Measurements from ENCODE around the gene GPR146.

The GPR146 gene

DNA sequence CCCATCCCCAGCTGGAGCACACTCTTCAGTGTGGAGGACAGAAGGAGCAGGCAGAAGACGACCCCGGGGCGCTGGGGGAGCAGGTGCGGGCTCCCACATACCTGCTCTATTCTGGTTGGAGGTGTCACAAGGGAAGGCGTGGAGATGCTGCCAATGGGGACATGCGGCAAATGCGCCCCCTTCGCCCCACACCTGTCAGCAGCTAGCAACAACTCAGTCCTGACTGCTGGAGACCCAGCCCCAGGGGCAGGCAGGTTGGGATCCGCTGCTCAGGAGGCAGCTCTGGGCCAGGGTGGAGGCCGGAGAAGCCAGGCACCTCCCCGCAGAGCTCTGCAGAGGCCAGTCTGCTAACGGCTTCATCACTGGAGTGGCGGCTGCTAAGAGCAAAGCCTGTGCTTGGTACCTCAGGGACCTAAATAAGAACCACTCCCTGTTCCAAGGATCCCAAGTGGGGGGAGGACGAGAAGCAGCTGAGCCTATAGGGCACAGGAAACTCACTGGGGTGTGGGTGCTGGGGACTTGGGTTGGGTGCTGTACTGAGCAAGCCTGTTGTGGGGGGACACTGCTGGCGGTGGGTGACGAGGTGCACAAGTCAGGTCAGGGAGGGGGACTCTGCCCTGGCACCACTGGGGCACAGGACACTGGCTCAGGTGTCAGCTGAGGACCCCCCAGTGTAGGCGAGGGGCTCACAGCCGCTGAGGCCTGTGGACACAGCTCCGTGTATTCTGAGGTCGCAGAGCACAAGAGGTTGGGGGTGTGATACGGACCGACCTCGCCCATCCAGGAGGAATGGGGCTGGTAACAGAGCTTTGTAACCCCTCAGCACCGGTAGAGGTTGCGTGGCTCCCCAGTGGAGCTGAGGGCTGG is 19.2 kb upstream of the GPR146 start:
- Mint-ChIP-seq H3K36me3 (ENCODE audit: low read depth) (peaks cover 26% of the 10 kb centered on the region), H3K9me3 (no peaks in the 10 kb centered on the region), H3K4me3 (peak overlapping the region; percentile 37 to 60 (median 56)), H3K27me3 (ENCODE audit: low read depth) (peaks cover 6% of the 10 kb centered on the region), H3K4me1 (peaks cover 39% of the 10 kb centered on the region), H3K27ac (no peak overlapping the region)
- TF ChIP-seq, protein P1, sequence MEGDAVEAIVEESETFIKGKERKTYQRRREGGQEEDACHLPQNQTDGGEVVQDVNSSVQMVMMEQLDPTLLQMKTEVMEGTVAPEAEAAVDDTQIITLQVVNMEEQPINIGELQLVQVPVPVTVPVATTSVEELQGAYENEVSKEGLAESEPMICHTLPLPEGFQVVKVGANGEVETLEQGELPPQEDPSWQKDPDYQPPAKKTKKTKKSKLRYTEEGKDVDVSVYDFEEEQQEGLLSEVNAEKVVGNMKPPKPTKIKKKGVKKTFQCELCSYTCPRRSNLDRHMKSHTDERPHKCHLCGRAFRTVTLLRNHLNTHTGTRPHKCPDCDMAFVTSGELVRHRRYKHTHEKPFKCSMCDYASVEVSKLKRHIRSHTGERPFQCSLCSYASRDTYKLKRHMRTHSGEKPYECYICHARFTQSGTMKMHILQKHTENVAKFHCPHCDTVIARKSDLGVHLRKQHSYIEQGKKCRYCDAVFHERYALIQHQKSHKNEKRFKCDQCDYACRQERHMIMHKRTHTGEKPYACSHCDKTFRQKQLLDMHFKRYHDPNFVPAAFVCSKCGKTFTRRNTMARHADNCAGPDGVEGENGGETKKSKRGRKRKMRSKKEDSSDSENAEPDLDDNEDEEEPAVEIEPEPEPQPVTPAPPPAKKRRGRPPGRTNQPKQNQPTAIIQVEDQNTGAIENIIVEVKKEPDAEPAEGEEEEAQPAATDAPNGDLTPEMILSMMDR (IDR thresholded peaks at IDR 0.05; ENCODE audit: unreplicated experiment in 3 of 3): no peak

DNA sequence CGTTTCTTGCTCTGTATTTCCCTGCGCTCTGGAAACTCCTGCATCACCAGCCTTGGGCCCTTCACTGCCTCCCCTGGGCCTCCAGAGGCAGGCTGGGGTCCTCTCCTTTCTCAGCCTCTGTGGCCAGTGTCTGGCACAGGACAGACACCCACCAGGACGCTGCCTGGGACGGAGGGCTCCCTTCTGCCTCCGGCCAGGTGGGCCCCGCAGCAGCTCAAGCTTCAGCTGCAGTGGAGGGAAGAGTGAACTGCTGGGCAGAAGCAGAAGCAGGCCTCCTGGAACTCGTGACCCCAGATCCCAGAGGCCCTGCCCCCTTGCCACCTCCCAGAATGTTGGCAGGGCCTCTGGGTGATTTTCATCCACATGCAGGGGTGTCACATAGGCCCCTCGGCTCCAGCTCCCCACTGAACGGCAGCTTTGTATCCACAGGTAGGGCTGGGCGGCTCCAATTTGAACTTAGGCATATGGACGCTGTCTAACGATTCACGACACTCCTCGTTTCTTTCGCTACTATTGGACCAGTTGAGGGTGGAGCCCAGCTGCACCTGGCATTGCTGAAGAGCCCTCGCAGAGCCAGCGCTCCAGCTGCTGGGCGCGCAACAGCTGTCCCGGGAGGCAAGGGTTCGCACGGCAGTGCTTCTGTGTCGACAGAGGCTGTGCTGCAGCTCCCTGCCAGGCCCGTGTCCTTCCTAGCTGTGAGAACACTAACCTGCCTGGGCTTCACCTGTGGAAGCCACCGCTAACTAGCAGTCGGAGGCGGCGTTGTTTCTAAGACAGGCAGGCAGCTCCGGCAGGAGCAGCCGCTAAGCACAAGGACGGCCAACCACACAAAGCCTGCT is 18.4 kb upstream of the GPR146 start:
- H3K27ac Mint-ChIP-seq: peak overlapping the region in 1 of 3 experiments; percentile 18
- TF ChIP-seq, protein P1 (IDR thresholded peaks at IDR 0.05; ENCODE audit: unreplicated experiment in 3 of 3): no peak

DNA sequence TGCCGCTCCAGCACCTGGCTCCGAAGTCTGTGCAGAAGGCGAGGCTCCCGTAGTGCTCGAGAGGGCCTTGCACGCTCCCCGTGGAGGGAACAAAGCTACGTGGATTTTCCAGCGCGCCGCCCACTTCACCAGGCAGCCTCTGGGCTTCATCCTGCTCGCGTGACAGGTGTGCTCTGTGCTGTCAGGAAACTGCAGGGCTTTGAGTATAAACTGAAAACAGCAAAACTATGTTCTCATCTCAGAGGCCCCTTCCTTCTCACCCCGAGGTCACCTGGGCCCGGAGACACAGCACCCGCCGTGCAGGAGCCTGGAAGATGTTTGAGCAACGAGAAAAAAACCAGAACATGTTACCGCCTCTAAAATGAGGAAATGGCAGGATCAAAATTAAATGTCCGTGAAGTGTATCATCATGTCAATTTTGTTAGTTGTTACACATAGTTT is 17.6 kb upstream of the GPR146 start:
- Mint-ChIP-seq H3K36me3 (ENCODE audit: low read depth) (peaks cover 20% of the 10 kb centered on the region), H3K27me3 (ENCODE audit: low read depth) (peaks cover 6% of the 10 kb centered on the region), H3K27ac (peak overlapping the region; percentile 38 to 74 (median 51)), H3K4me1 (peaks cover 39% of the 10 kb centered on the region), H3K9me3 (no peaks in the 10 kb centered on the region), H3K4me3 (peak overlapping the region; percentile 88 to 94 (median 92))
- TF ChIP-seq, protein P1 (IDR thresholded peaks at IDR 0.05; ENCODE audit: unreplicated experiment in 3 of 3): no peak

More for the DNA sequence above, 18.4 kb upstream of the GPR146 start:
- peaks cover 26% of the 10 kb centered on the region for H3K36me3 Mint-ChIP-seq (ENCODE audit: low read depth)
- H3K9me3 Mint-ChIP-seq: no peaks in the 10 kb centered on the region
- H3K4me3 Mint-ChIP-seq: peak overlapping the region; percentile 88 to 94 (median 92)
- peaks cover 6% of the 10 kb centered on the region for H3K27me3 Mint-ChIP-seq (ENCODE audit: low read depth)
- peaks cover 39% of the 10 kb centered on the region for H3K4me1 Mint-ChIP-seq

DNA sequence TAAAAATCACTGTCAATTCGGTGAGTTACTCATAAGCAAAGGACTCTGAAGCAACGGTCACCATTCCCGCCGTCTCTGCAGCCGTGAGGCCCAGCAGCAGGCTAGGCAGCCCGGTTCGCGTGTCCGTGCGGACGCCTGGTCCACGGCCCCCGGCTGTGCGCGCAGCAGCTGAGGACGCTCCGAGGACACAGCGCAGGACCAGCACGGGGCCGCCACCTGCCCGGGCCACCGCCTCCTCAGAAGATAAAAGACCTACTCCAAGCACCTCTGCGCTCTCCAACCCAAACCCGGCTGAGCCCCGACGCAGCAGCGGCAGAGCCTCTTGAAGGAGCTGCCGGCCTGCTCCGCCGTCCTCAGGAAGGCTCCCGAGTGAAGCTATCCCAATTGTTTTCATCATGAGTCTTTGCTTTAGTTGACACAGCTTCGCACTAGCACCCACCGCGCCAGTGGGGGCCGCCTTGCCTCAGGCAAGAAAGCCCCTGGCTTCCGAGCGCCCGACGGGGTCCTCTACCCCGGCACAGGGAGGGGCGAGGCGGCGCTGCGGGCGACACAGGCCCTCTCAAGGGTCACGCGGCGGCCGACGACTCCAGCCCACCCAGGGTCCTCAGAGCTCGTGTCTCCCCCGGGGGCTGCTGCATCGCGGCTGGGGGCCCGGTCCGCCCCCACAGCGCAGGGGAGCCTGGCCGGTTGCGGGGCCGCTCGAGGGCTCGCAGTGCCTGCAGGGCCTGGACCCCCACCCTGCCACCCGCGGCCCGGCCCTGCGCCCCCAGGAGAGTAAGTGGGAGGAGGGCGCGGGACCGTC is 16.9 kb upstream of the GPR146 start:
- Mint-ChIP-seq H3K36me3 (ENCODE audit: low read depth) (peaks cover 15% of the 10 kb centered on the region), H3K27me3 (ENCODE audit: low read depth) (peaks cover 6% of the 10 kb centered on the region), H3K9me3 (no peaks in the 10 kb centered on the region), H3K27ac (peak overlapping the region; percentile 38 to 81 (median 51)), H3K4me1 (peaks cover 39% of the 10 kb centered on the region), H3K4me3 (peak overlapping the region; percentile 88 to 94 (median 92))
- TF ChIP-seq, protein P1 (IDR thresholded peaks at IDR 0.05; ENCODE audit: unreplicated experiment in 3 of 3): no peak

DNA sequence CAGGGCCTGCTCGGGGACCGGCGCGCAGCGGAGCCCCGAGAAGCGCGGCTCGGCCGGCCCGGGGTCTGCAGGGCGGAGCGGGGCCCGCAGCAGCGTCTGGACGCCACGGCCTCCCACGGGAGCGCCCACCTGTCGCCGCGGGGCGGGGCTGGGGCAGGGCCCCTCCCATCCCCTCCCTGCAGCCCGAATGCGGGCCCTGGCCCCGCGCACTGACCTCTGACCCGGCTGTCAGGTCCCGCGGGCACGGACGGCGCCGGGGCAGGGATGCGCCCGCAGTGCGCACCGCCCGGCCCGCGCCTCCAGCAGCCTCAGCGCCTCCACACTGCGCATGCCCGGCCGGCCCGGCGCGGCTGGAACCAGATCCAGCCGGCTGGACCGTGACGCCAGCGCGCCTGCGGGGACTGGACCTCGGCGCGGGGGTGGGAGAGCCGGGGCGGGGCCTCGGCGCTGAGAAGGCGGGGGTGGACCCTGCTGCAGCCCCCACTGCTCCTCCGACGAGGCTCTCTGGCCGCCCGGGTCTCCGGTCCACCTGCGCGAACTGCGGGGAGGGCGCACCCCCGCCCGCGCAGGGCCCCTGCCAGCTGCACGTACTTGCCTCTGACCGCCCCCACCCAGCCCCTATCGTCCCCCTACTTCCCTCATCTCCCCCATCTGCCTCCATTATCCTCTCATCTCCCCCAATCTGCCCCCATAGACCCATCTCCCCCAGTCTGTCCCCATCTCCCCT is 16.1 kb upstream of the GPR146 start:
- Mint-ChIP-seq H3K27me3 (ENCODE audit: low read depth) (peaks cover 4% of the 10 kb centered on the region), H3K4me3 (peak overlapping the region; percentile 72 to 81 (median 79)), H3K27ac (peak overlapping the region; percentile 84 to 94 (median 94)), H3K9me3 (no peaks in the 10 kb centered on the region), H3K36me3 (ENCODE audit: low read depth) (peaks cover 11% of the 10 kb centered on the region), H3K4me1 (peaks cover 43% of the 10 kb centered on the region)
- TF ChIP-seq, protein P1 (IDR thresholded peaks at IDR 0.05; ENCODE audit: unreplicated experiment in 3 of 3): no peak
